OCI-LY7 (cell line): ENCODE data around the gene CDH2. TPM values are rescaled to one million over a fixed set of nuclear protein-coding genes. Genes with fewer than 3 reads are reported as not detected.

ENCODE experiments used
- BruUV-seq: library from RNA; stranded (reverse); fragments of 400-500 nt; replicated peaks from 2 replicates; lab custom pipeline; 2021; lab: Mats Ljungman, UMichigan
- CTCF ChIA-PET: fragments of 300-600 bp; sonication (Branson Sonifier 250); formaldehyde crosslinking; loops from one replicate; lab custom pipeline; 2022; ENCODE audit warnings: antibody characterized with exemption; ENCODE audit not compliant: unreplicated experiment; lab: Charles Lee
- POLR2A ChIA-PET: fragments of 300-600 bp; sonication (Branson Sonifier 250); formaldehyde crosslinking; loops from one replicate; lab custom pipeline; 2022; ENCODE audit warnings: antibody characterized with exemption; lab: Charles Lee
- DNase-seq: peaks from one replicate; pipeline ENCODE4 v3.0.0-alpha.2; 2015; ENCODE audit warnings: low spot score
- H2AFZ ChIP-seq: fragments of 200-600 bp; sonication (generic), shearing (Covaris generic); 2 replicates; pipeline ENCODE4 v1.6.1; 2014; ENCODE audit warnings: mild to moderate bottlenecking, antibody characterized with exemption, low read length, moderate library complexity
- H3K27ac ChIP-seq: fragments of 200-600 bp; sonication (generic); 2 replicates; pipeline ENCODE4 v1.5.1; 2014; ENCODE audit warnings: mixed run types, low read depth, mild to moderate bottlenecking, moderate library complexity, low read length, inconsistent platforms; ENCODE audit not compliant: poor library complexity, severe bottlenecking
- H3K36me3 ChIP-seq: fragments of 200-600 bp; sonication (generic); 2 replicates; pipeline ENCODE4 v1.6.1; 2014; ENCODE audit warnings: mild to moderate bottlenecking, antibody characterized with exemption, low read length, moderate library complexity, mixed read lengths; ENCODE audit not compliant: insufficient read depth
- H3K4me1 ChIP-seq: fragments of 200-600 bp; sonication (generic); 2 replicates; pipeline ENCODE4 v1.5.1; 2014; ENCODE audit warnings: mild to moderate bottlenecking, low read length; ENCODE audit not compliant: insufficient read depth, poor library complexity, severe bottlenecking
- H3K4me2 ChIP-seq: fragments of 200-600 bp; sonication (generic); 2 replicates; pipeline ENCODE4 v1.6.1; 2014; ENCODE audit warnings: mild to moderate bottlenecking, low read length
- H3K4me3 ChIP-seq: fragments of 200-600 bp; sonication (generic); 2 replicates; pipeline ENCODE4 v1.5.1; 2014; ENCODE audit warnings: mild to moderate bottlenecking, low read depth, low read length; ENCODE audit not compliant: poor library complexity, severe bottlenecking
- H3K79me2 ChIP-seq: fragments of 200-600 bp; sonication (generic); 2 replicates; pipeline ENCODE4 v1.6.1; 2016; ENCODE audit warnings: low read depth, mild to moderate bottlenecking, low read length, moderate library complexity, mixed read lengths; ENCODE audit not compliant: insufficient read depth
- H3K9me2 ChIP-seq: fragments of 200-600 bp; sonication (generic); 2 replicates; pipeline ENCODE4 v1.6.1; 2016; ENCODE audit warnings: mild to moderate bottlenecking, low read length, mixed read lengths; ENCODE audit not compliant: insufficient read depth
- H3K9me3 ChIP-seq: fragments of 200-600 bp; sonication (generic); 2 replicates; pipeline ENCODE4 v1.6.1; 2014; ENCODE audit warnings: mild to moderate bottlenecking, mixed run types, low read length, mixed read lengths
- H4K20me1 ChIP-seq: fragments of 200-600 bp; sonication (generic); 2 replicates; pipeline ENCODE4 v1.6.1; 2014; ENCODE audit warnings: mild to moderate bottlenecking, antibody characterized with exemption, low read length, moderate library complexity, mixed read lengths; ENCODE audit not compliant: insufficient read depth
- CTCF ChIP-seq: fragments of 200-600 bp; sonication (generic); conservative IDR thresholded peaks from 2 replicates; pipeline ENCODE4 v1.5.1; 2014; ENCODE audit warnings: mild to moderate bottlenecking, antibody characterized with exemption, low read length, moderate library complexity, mixed read lengths
- EZH2phosphoT487 ChIP-seq: fragments of 200-600 bp; sonication (generic); IDR thresholded peaks from 2 replicates; pipeline ENCODE4 v1.6.1; 2018; ENCODE audit warnings: low read depth, borderline replicate concordance, mild to moderate bottlenecking, mixed run types, antibody characterized with exemption, low read length, moderate library complexity, mixed read lengths
- intact Hi-C: fragments of 100-400 bp; cut with micrococcal nuclease; formaldehyde crosslinking; loops from one replicate; pipeline ENCODE4 v1.10.0; 2022; ENCODE audit not compliant: unreplicated experiment
- total RNA-seq, 2 experiments: library from RNA; depleted of rRNA in 1 of 2; stranded (reverse); fragments of >200 nt in 1 of 2; shearing (Covaris generic) in 1 of 2; gene quantifications; 2 replicates each; pipeline ENCODE4 v1.2.3, GENCODE V29; 2014 to 2022

Gene CDH2
- total RNA-seq, 2 experiments from 2014 or later = not detected

DNA sequence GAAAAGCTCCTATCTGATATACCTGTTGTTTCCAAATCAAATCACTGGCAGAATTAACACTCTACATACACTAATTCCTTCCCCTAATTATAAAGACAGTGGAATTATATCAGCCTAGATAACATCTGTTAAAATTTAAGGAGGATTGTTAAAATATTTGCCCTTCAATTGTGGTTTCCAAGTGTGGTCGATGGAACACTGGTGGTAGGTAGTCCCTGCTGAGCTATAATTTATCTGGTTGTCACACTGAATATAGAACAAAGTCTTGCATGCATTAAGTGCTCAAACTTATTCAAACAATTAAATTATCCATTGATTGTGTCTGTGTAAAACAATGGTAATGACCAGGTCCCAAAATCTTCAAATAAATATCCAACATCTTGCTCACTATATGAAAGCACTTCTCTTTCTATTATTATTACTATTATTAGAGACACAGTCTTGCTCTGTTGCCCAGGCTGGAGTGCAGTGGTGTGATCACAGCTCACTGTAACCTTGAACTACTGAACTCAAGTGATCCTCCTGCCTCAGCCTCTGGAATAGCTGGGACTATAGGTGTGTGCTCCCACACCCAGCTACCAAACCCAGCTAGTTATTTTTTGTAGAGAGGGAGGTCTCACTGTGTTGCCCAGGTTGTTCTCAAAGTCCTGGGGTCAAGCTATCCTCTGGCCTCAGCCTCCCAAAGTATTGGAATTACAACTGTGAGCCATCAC, 12.0 kb downstream of the CDH2 start:
- Histone ChIP-seq H3K79me2 (no peaks in the 10 kb centered on the region), H3K36me3 (no peaks in the 10 kb centered on the region), H4K20me1 (no peaks in the 10 kb centered on the region), H3K27ac (no peak overlapping the region), H3K4me2 (no peak overlapping the region), H3K9me3 (no peaks in the 10 kb centered on the region), H3K9me2 (no peaks in the 10 kb centered on the region), H2AFZ (no peak overlapping the region), H3K4me3 (no peak overlapping the region), H3K4me1 (no peaks in the 10 kb centered on the region)
- TF ChIP-seq EZH2phosphoT487 (no peak), CTCF (no peak)
- CTCF ChIA-PET = no interaction called here
- intact Hi-C loops = no loop called here
- POLR2A ChIA-PET = interaction anchor here (0.6 kb wide), 1 partner anchor 32 kb away, joined by 3 read pairs; no protein-coding TSS in a partner anchor
- no TSS peak for BruUV-seq
- DNase-seq = no peak

DNA sequence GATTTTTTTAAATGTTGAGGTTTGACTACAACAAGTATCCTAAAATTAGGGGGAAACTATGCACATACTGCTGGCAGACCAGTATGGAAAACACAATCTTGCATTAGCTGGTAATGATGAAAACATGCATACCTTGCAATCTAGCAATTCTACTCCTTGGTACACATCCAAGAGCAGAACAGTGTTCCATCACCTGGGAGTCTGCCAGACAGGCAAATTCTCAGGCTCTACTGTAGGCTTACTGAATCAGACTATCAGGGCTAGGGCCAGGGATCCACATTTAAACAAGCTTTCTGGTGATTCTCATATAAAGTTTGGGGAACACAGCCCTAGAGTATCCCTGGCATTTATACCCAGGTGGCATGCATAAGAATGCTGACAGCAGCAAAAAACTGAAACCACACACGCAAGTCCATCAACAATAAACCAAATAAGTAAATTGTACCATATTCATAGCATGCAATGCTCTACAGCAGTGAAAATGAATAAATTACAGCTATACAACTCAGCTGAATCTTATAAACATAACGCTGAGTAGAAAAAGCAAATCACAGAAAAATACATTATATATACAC, 13.6 kb downstream of the CDH2 start:
- Histone ChIP-seq H3K4me3 (no peak overlapping the region), H2AFZ (no peak overlapping the region), H3K9me2 (no peaks in the 10 kb centered on the region), H4K20me1 (no peaks in the 10 kb centered on the region), H3K27ac (no peak overlapping the region), H3K9me3 (no peaks in the 10 kb centered on the region), H3K4me2 (no peak overlapping the region), H3K79me2 (no peaks in the 10 kb centered on the region), H3K36me3 (no peaks in the 10 kb centered on the region), H3K4me1 (no peaks in the 10 kb centered on the region)
- BruUV-seq = no TSS peak
- ChIA-PET CTCF (no interaction called here), POLR2A (no interaction called here)
- no peak for DNase-seq
- no peak for TF ChIP-seq CTCF
- TF ChIP-seq EZH2phosphoT487 = no peak
- intact Hi-C loops = no loop called here
